Adipose tissue (tissue), 3 donors: ENCODE data around the gene GRIK3. TPM values are rescaled to one million over a fixed set of nuclear protein-coding genes. Genes with fewer than 3 reads are reported as not detected.
"Not testable (repeated sequence)": the region's sequence is repeated elsewhere in the genome, so short reads cannot be mapped to it uniquely, and the experiment has no call there.

Experiments
- H3K27ac ChIP-seq: one replicate; pipeline ENCODE4 v1.5.1; 2013; ENCODE audit warnings: low read depth, low read length
- WGBS, 3 donors: extraction: QIAGEN DNeasy Blood & Tissue Kit; methylation state at CpG; one replicate each; pipeline ENCODE4 v1.1.7; 2013; 5-methylcytosine and 5-hydroxymethylcytosine counted together
- polyA plus RNA-seq, 3 donors: library from polyadenylated mRNA; stranded (reverse); fragments of 200-250 nt; gene quantifications; one replicate each; pipeline ENCODE4 v1.2.3, GENCODE V29; 2013
- donor health status: healthy with polysubstance abuse.
- donor health status: Bipolar disorder and iron deficiency.
- donor health status: healthy.

The GRIK3 gene
- polyA plus RNA-seq, 3 donors, result 0.10 to 0.22 (median 0.12) TPM

- 73 to 78% (median 77%) methylated on average over 13 of the region's 13 CpGs for WGBS, 3 donors
- no peak overlapping the region for H3K27ac ChIP-seq
Observed at GRCh38 chr1:36773827-36774541, 260.3 kb downstream of the GRIK3 start.

GRCh38 chr1:36772647-36773495 lies 261.4 kb downstream of the GRIK3 start:
- WGBS, 3 donors, result 72 to 79% (median 75%) methylated on average over 8 of the region's 8 CpGs
- H3K27ac ChIP-seq, result no peak overlapping the region

- H3K27ac ChIP-seq, result no peak overlapping the region
- 6 to 13% (median 8%) methylated on average over 17 of the region's 17 CpGs for WGBS, 3 donors
Observed at GRCh38 chr1:36771660-36772284, 262.5 kb downstream of the GRIK3 start.

- 17 to 35% (median 34%) methylated on average over 7 of the region's 7 CpGs for WGBS, 3 donors
- no peak overlapping the region for H3K27ac ChIP-seq
Observed at GRCh38 chr1:36771240-36771639, 263.1 kb downstream of the GRIK3 start.

- H3K27ac ChIP-seq, result no peak overlapping the region
- WGBS, 3 donors, result 40 to 53% (median 51%) methylated on average over 10 of the region's 10 CpGs
Observed at GRCh38 chr1:36769886-36770830, 264.2 kb downstream of the GRIK3 start.

- no peak overlapping the region for H3K27ac ChIP-seq
- WGBS, 3 donors, result 40 to 75% (median 70%) methylated on average over 14 of the region's 14 CpGs
Observed at GRCh38 chr1:36768486-36769178, 265.7 kb downstream of the GRIK3 start.

GRCh38 chr1:36767429-36767828 lies 266.9 kb downstream of the GRIK3 start:
- not testable (repeated sequence) for H3K27ac ChIP-seq
- WGBS, 3 donors, result 86 to 90% (median 86%) methylated on average over 1 of the region's 4 CpGs

GRCh38 chr1:36766481-36766880 lies 267.8 kb downstream of the GRIK3 start:
- WGBS, 3 donors, result 29 to 51% (median 51%) methylated on average over 4 of the region's 4 CpGs
- no peak overlapping the region for H3K27ac ChIP-seq

- 36 to 59% (median 59%) methylated on average over 5 of the region's 5 CpGs for WGBS, 3 donors
- H3K27ac ChIP-seq, result no peak overlapping the region
Observed at GRCh38 chr1:36765785-36766300, 268.5 kb downstream of the GRIK3 start.

- WGBS, 3 donors, result 5 to 26% (median 23%) methylated on average over 2 of the region's 2 CpGs
- H3K27ac ChIP-seq, result no peak overlapping the region
Observed at GRCh38 chr1:36764798-36765197, 269.5 kb downstream of the GRIK3 start.

GRCh38 chr1:36763771-36764170 lies 270.5 kb downstream of the GRIK3 start:
- 87 to 92% (median 87%) methylated on average over 10 of the region's 10 CpGs for WGBS, 3 donors
- H3K27ac ChIP-seq, result no peak overlapping the region

GRCh38 chr1:36762174-36762573 lies 272.1 kb downstream of the GRIK3 start:
- 71 to 79% (median 77%) methylated on average over 3 of the region's 3 CpGs for WGBS, 3 donors
- no peak overlapping the region for H3K27ac ChIP-seq

GRCh38 chr1:36761113-36761512 lies 273.2 kb downstream of the GRIK3 start:
- no peak overlapping the region for H3K27ac ChIP-seq

- WGBS, 3 donors, result 50 to 68% (median 64%) methylated on average over 3 of the region's 3 CpGs
- H3K27ac ChIP-seq, result no peak overlapping the region
Observed at GRCh38 chr1:36760081-36760480, 274.2 kb downstream of the GRIK3 start.

GRCh38 chr1:36759355-36759754 lies 275.0 kb downstream of the GRIK3 start:
- WGBS, 3 donors, result 95 to 98% (median 95%) methylated on average over 5 of the region's 5 CpGs
- no peak overlapping the region for H3K27ac ChIP-seq

- no peak overlapping the region for H3K27ac ChIP-seq
- WGBS, 3 donors, result 67 to 76% (median 68%) methylated on average over 11 to 12 of the region's 12 CpGs
Observed at GRCh38 chr1:36755303-36756230, 278.7 kb downstream of the GRIK3 start.
